Nephron progenitor cell (in vitro differentiated cells): ENCODE results near the gene ITGB6.

ENCODE experiments used
- DNase-seq: peaks from one replicate; pipeline ENCODE4 v3.0.0; 2021
- H3K27ac Mint-ChIP-seq: 2 replicates; pipeline ENCODE4 v1.8.0; 2021; ENCODE audit warnings: mild to moderate bottlenecking, moderate library complexity, mixed read lengths
- H3K27me3 Mint-ChIP-seq: 2 replicates; pipeline ENCODE4 v1.8.0; 2021; ENCODE audit warnings: mild to moderate bottlenecking, low read depth, mixed read lengths; ENCODE audit not compliant: poor library complexity
- H3K36me3 Mint-ChIP-seq: 2 replicates; pipeline ENCODE4 v1.8.0; 2021; ENCODE audit warnings: low read depth, mixed read lengths
- H3K4me1 Mint-ChIP-seq: 2 replicates; pipeline ENCODE4 v1.8.0; 2021; ENCODE audit warnings: mixed read lengths
- H3K4me3 Mint-ChIP-seq: 2 replicates; pipeline ENCODE4 v1.8.0; 2021; ENCODE audit warnings: mild to moderate bottlenecking, moderate library complexity, mixed read lengths
- H3K9me3 Mint-ChIP-seq: 2 replicates; pipeline ENCODE4 v1.8.0; 2021; ENCODE audit warnings: mild to moderate bottlenecking, moderate library complexity, mixed read lengths
- CTCF ChIP-seq: fragments of 200-600 bp; sonication (generic); IDR thresholded peaks from 2 replicates; pipeline ENCODE4 v1.5.0; 2021; ENCODE audit warnings: antibody characterized with exemption

The ITGB6 gene

GRCh38 chr2:160220026-160220425, 20.0 kb upstream of the ITGB6 start:
- Mint-ChIP-seq H3K27me3 (peaks cover 3% of the 10 kb centered on the region), H3K4me1 (peaks cover 34% of the 10 kb centered on the region), H3K9me3 (no peaks in the 10 kb centered on the region), H3K4me3 (no peak overlapping the region), H3K27ac (no peak overlapping the region), H3K36me3 (no peaks in the 10 kb centered on the region)
- TF ChIP-seq CTCF = no peak
- no peak for DNase-seq

GRCh38 chr2:160214461-160215445, 14.7 kb upstream of the ITGB6 start:
- peaks cover 25% of the 10 kb centered on the region for H3K4me1 Mint-ChIP-seq
- no peaks in the 10 kb centered on the region for H3K27me3 Mint-ChIP-seq
- H3K9me3 Mint-ChIP-seq = no peaks in the 10 kb centered on the region
- H3K36me3 Mint-ChIP-seq = no peaks in the 10 kb centered on the region
- TF ChIP-seq CTCF = no peak
- DNase-seq = no peak
- no peak overlapping the region for H3K27ac Mint-ChIP-seq
- no peak overlapping the region for H3K4me3 Mint-ChIP-seq

GRCh38 chr2:160213511-160213910, 13.4 kb upstream of the ITGB6 start:
- Mint-ChIP-seq H3K9me3 (no peaks in the 10 kb centered on the region), H3K27me3 (no peaks in the 10 kb centered on the region), H3K36me3 (no peaks in the 10 kb centered on the region), H3K4me3 (no peak overlapping the region), H3K27ac (no peak overlapping the region), H3K4me1 (peaks cover 28% of the 10 kb centered on the region)
- no peak for TF ChIP-seq CTCF
- DNase-seq = no peak

GRCh38 chr2:160210599-160211138, 10.6 kb upstream of the ITGB6 start:
- Mint-ChIP-seq H3K4me1 (peaks cover 38% of the 10 kb centered on the region), H3K36me3 (no peaks in the 10 kb centered on the region)

GRCh38 chr2:160209516-160209856, 9.4 kb upstream of the ITGB6 start:
- DNase-seq = no peak
- peaks cover 39% of the 10 kb centered on the region for H3K4me1 Mint-ChIP-seq
- no peak for TF ChIP-seq CTCF

More at GRCh38 chr2:160210599-160211138, 10.6 kb upstream of the ITGB6 start:
- H3K4me3 Mint-ChIP-seq = no peak overlapping the region
- peaks cover 5% of the 10 kb centered on the region for H3K9me3 Mint-ChIP-seq
- no peak overlapping the region for H3K27ac Mint-ChIP-seq
- H3K27me3 Mint-ChIP-seq = peaks cover 4% of the 10 kb centered on the region
- peak; percentile 83 for TF ChIP-seq CTCF
- DNase-seq = peak; percentile 76

More at GRCh38 chr2:160209516-160209856, 9.4 kb upstream of the ITGB6 start:
- H3K36me3 Mint-ChIP-seq = no peaks in the 10 kb centered on the region
- H3K27me3 Mint-ChIP-seq = peaks cover 4% of the 10 kb centered on the region
- H3K27ac Mint-ChIP-seq = no peak overlapping the region
- no peak overlapping the region for H3K4me3 Mint-ChIP-seq
- H3K9me3 Mint-ChIP-seq = peaks cover 5% of the 10 kb centered on the region
